GM19455 (cell line): Measurements from ENCODE around the gene SPIRE1.
"Not testable (repeated sequence)": the region's sequence is repeated elsewhere in the genome, so short reads cannot be mapped to it uniquely, and the experiment has no call there.

Experiments used
- ATAC-seq: cut with Tn5 transposase; IDR thresholded peaks from one replicate; pipeline ENCODE4 v1.9.1; 2021; ENCODE audit not compliant: unreplicated experiment

SPIRE1 gene

GRCh38 chr18:12599966-12600365 lies 57.9 kb downstream of the SPIRE1 start:
- ATAC-seq = no peak

GRCh38 chr18:12599543-12599942 lies 58.4 kb downstream of the SPIRE1 start:
- ATAC-seq = no peak

GRCh38 chr18:12598181-12598930 lies 59.6 kb downstream of the SPIRE1 start:
- ATAC-seq = no peak

- ATAC-seq = no peak
Measured at GRCh38 chr18:12597760-12598159, 60.1 kb downstream of the SPIRE1 start.

- no peak for ATAC-seq
Measured at GRCh38 chr18:12595571-12596255, 62.2 kb downstream of the SPIRE1 start.

- ATAC-seq = no peak
Measured at GRCh38 chr18:12593866-12594265, 64.0 kb downstream of the SPIRE1 start.

- ATAC-seq = no peak
Measured at GRCh38 chr18:12592597-12593127, 65.2 kb downstream of the SPIRE1 start.

- no peak for ATAC-seq
Measured at GRCh38 chr18:12589448-12589847, 68.5 kb downstream of the SPIRE1 start.

- ATAC-seq = no peak
Measured at GRCh38 chr18:12586956-12587355, 71.0 kb downstream of the SPIRE1 start.

GRCh38 chr18:12585218-12585617 lies 72.7 kb downstream of the SPIRE1 start:
- ATAC-seq = no peak

GRCh38 chr18:12580630-12581342 lies 77.1 kb downstream of the SPIRE1 start:
- no peak for ATAC-seq

GRCh38 chr18:12579775-12580174 lies 78.1 kb downstream of the SPIRE1 start:
- no peak for ATAC-seq

GRCh38 chr18:12577848-12578247 lies 80.1 kb downstream of the SPIRE1 start:
- no peak for ATAC-seq

- no peak for ATAC-seq
Measured at GRCh38 chr18:12574494-12575185, 83.3 kb downstream of the SPIRE1 start.

GRCh38 chr18:12571630-12572029 lies 86.3 kb downstream of the SPIRE1 start:
- no peak for ATAC-seq

GRCh38 chr18:12569791-12570190 lies 88.1 kb downstream of the SPIRE1 start:
- ATAC-seq = no peak

GRCh38 chr18:12567849-12568248 lies 90.1 kb downstream of the SPIRE1 start:
- ATAC-seq = no peak

GRCh38 chr18:12564861-12565260 lies 93.0 kb downstream of the SPIRE1 start:
- ATAC-seq = no peak

GRCh38 chr18:12564378-12564777 lies 93.5 kb downstream of the SPIRE1 start:
- no peak for ATAC-seq

GRCh38 chr18:12560600-12560999 lies 97.3 kb downstream of the SPIRE1 start:
- ATAC-seq = not testable (repeated sequence)

GRCh38 chr18:12559319-12559718 lies 98.6 kb downstream of the SPIRE1 start:
- ATAC-seq = no peak
